Ammon's horn (tissue), 1 donor: Measurements from ENCODE around the gene MTCL1.

Source experiments
- DNase-seq: peaks from one replicate; pipeline ENCODE4 v3.0.0-alpha.2; 2016; ENCODE audit warnings: low spot score

The MTCL1 gene

GRCh38 chr18:8688216-8688800 lies 17.0 kb upstream of the MTCL1 start:
- no peak for DNase-seq

- no peak for DNase-seq
Measured at GRCh38 chr18:8688816-8689215, 16.5 kb upstream of the MTCL1 start.

GRCh38 chr18:8689517-8689916 lies 15.8 kb upstream of the MTCL1 start:
- no peak for DNase-seq

- DNase-seq, result no peak
Measured at GRCh38 chr18:8694891-8695290, 10.5 kb upstream of the MTCL1 start.

GRCh38 chr18:8695932-8696517 lies 9.3 kb upstream of the MTCL1 start:
- DNase-seq, result no peak

DNA sequence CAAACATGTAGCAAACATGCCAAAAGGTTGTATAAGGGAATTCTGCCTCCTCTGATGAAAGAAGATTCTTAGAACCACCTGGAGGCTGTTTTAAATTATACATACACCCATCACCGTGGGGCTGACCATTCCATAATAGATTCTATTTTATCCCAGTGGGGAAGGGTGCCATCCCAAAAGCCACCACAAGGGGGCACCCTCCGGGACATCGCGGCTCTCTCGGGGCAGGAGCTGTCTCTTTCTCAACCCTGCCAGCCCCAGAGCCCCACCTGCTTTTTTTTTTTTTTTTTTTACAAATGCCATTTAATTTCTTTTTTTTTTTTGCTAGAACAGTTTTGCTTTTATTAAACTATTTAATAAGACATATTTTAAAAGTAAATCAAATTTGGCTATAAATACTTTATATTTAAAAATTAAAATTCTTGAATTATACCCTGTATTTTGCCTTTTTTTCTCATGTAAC lies 8.6 kb upstream of the MTCL1 start:
- DNase-seq, result peak; percentile 53

DNA sequence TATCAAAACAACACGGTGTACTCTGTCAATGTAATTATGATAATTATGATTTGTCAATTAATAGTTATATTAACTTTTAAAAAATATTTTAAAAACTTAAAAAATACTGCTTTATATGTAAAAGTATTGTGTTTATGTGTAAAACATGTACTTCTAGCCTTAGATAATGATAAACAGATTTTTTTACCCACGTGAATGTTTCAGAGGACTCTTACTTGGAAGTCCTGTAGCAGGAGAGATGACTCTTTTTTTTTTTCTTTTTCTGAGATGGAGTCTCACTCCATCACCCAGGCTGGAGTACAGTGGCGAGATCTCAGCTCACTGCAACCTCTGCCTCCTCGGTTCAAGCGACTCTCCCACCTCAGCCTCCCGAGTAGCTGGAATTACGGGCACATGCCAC lies 6.2 kb upstream of the MTCL1 start:
- no peak for DNase-seq

DNA sequence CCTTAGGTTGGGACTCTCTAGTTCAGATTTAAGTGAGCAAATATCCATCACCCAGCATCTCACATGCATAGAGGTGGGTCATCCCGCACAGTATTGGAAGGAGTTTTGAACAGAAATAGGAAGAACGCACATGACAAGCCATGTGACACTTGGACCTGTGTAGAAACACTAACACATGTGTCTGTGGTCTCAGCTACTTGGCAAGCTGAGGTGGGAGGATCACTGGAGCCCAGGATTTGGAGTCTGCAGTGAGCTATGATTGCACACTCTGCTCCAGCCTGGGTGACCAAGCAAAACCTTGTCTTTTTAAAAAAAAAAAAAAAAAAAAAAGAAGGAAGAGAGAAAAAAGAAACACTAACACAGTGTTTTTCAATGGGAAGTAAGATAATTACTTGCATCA lies 5.4 kb upstream of the MTCL1 start:
- DNase-seq, result no peak

GRCh38 chr18:8701546-8702118 lies 3.7 kb upstream of the MTCL1 start:
- no peak for DNase-seq

- no peak for DNase-seq
Measured at GRCh38 chr18:8702668-8703067, 2.7 kb upstream of the MTCL1 start.

GRCh38 chr18:8703092-8703709 lies 2.2 kb upstream of the MTCL1 start:
- DNase-seq, result no peak

GRCh38 chr18:8703781-8704301 lies 1.5 kb upstream of the MTCL1 start:
- DNase-seq, result no peak

GRCh38 chr18:8704361-8705237 lies 757 bp upstream of the MTCL1 start:
- DNase-seq, result peak; percentile 90

DNA sequence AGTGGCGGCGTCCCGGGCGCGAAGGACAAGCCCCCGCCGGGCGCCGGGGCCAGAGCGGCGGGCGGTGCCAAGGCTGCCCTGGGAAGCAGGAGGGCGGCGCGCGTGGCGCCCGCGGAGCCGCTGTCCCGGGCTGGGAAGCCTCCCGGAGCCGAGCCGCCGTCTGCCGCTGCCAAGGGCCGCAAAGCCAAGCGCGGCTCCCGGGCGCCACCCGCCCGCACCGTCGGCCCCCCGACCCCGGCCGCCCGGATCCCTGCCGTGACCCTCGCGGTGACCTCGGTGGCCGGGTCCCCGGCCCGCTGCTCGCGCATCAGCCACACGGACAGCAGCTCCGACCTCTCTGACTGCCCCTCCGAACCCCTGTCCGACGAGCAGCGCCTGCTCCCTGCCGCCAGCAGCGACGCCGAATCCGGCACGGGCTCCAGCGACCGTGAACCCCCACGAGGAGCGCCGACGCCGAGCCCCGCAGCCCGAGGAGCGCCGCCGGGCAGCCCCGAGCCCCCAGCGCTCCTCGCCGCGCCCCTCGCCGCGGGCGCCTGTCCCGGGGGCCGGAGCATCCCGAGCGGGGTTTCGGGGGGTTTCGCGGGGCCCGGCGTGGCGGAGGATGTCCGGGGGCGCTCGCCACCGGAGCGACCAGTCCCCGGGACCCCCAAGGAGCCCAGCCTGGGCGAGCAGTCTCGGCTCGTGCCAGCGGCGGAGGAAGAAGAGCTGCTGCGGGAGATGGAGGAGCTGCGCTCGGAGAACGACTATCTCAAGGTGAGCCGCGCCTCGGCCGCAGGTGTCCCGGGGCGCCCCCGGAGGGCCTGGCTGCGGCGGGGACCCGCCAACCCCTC lies 820 bp downstream of the MTCL1 start:
- no peak for DNase-seq

DNA sequence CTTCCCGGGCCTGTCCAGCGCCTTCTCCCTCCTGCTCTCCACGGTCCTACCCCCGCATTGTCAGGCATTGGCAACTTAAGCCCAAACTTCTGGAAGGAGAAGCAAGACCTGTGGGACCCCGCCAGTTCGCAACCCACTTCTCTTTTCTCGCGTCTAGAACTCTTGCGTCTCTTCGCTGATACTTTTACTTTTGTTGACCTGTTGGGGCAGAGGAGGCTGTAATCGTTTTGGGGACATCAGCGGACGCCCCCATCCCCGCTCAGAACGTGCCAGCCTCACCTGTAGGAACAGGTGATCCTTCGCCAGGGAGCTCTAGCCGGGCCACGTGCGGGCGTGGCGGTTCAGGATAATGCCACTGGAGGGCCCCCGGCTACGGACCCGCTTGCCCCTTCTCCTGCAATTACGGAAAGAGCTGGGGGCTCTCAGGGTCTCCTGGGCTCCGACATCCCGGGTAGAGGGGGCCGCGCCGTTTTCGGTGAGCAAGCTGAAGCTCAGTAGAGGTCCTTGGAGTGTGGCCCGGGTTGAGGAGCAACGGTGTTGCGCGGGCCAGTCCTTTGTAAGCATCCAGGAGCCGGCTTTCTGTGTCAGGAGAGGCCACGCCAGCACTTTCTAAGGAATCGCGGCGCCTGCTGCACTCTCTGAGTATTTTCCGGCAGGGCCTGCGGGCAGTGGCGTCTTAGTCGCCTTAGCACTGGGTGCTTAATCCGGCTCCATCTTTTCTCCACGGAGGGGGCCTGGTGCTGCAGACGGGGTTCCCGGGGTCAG lies 1.6 kb downstream of the MTCL1 start:
- peak; percentile 43 for DNase-seq

DNA sequence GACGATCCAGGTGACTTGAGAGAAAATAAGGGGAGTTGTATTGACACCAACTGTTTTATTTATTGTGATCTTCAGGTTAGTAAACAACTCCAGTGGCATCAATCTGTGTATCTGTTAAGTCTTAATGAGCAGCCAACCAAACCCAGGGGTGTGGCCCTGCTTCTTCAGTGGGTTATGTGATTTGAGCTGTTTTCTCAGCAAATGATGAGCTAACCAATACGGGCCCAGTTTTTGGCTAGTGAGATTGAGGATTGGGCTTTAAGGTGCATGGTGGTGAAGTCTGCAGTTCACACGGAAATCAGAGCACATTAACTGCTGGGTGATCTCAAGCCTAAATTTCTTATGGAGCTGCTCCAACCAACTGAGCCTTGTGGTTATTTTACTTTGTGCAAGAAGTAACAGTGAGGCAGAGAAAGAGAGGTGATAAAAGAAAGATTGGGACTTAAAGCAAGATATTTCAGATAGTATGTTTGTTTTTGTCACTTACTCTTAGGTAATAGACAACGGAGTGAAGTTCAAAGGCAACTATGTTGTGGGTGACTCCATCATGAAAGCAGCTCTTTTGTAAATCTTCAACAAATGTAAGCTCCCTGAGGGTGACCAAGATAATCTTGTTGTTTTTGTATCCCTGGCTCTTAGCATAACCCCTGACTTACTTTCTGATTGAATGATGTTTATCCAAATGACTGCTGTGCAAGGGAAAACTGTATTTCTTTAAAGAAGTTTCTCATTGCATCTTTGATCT lies 2.4 kb downstream of the MTCL1 start:
- DNase-seq, result no peak

DNA sequence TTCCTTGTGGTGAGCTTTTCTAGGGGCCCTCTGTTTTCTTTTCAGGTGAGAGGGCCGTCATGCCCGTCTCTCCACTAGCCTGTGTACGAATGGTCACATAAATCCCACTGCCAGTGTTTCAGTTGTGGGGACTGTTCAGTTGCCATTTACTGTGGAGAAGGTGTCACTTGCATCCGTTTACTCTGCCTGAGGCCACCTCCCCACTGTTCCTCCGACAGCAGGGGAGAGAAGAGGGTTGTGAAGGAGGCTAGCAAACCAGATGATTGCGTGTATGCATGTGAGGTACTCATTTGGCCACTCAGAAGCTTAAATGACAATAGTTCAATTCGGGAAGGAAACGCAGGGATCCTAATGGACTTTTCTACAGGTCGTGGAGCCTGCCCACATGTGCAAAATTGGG lies 3.3 kb downstream of the MTCL1 start:
- no peak for DNase-seq

DNA sequence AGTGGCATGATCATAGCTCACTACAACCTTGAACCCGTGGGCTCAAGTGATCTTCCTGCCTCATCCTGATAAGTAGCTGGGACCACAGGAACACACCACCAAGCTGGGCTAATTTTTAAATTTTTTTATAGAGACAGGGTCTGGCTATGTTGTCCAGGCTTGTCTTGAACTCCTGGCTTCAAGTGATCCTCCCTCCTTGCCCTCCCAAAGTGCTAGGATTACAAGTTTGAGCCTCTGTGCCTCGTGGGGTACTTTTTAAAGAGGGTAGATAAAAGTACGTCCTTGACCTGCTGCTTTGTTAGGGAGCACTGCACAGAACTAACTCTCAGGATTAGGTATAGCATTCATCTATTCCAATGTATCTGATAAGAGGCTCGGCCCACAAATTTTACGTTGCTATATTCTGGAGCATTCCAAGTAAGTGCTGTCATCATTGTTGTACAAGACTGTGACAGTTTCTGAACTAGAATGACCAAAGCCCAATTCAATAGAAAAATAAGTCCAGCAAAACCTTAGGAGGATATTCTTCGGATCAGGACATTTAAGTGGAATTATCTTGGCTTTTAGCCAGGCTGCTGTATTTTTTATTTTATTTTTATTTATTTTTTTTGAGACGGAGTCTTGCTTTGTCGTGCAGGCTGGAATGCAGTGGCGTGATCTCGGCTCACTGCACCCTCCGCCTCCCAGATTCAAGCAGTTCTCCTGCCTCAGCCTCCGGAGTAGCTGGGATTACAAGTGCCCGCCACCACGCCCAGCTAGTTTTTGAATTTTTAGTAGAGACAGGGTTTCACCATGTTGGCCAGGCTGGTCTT lies 4.1 kb downstream of the MTCL1 start:
- no peak for DNase-seq

DNA sequence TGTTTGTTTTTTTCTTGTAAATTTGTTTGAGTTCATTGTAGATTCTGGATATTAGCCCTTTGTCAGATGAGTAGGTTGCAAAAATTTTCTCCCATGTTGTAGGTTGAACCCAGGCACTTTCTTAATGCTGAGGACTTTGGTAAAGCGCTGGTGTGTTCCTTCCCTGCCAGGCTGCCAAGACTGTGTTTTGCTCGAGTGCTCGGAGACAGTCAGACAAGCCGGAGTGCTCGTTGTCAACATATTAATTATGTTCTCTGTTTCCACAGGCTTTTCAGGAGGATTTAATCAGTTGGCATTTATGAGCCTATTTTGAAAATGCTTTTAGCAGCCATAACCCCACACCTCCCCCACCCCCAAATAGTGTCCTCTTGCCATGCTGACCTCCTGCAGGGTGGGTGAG lies 6.4 kb downstream of the MTCL1 start:
- DNase-seq, result no peak
